Skeletal muscle satellite cell (primary cell): Measurements from ENCODE around the gene C20orf144.

Experiments used
- H3K27me3 ChIP-seq: 2 replicates; pipeline ENCODE4 v1.7.0; 2013; ENCODE audit warnings: low read length; ENCODE audit not compliant: control insufficient read depth, insufficient read depth
- H3K36me3 ChIP-seq: 2 replicates; pipeline ENCODE4 v1.7.0; 2013; ENCODE audit warnings: mild to moderate bottlenecking, control low read depth, low read length; ENCODE audit not compliant: insufficient read depth
- H3K4me1 ChIP-seq: 2 replicates; pipeline ENCODE4 v1.7.0; 2013; ENCODE audit warnings: low read length; ENCODE audit not compliant: control insufficient read depth, insufficient read depth
- H3K4me2 ChIP-seq: 2 replicates; pipeline ENCODE4 v1.7.0; 2013; ENCODE audit warnings: mild to moderate bottlenecking, low read length
- H3K4me3 ChIP-seq: 2 replicates; pipeline ENCODE4 v1.7.0; 2013; ENCODE audit warnings: low read length
- H3K9ac ChIP-seq: 2 replicates; pipeline ENCODE4 v1.7.0; 2013; ENCODE audit warnings: mild to moderate bottlenecking, low read depth, low read length, moderate library complexity
- H3K9me3 ChIP-seq: replicated peaks from 2 replicates; pipeline ENCODE4 v1.7.0; 2013; ENCODE audit warnings: mild to moderate bottlenecking, control low read depth, low read length

Gene C20orf144

DNA sequence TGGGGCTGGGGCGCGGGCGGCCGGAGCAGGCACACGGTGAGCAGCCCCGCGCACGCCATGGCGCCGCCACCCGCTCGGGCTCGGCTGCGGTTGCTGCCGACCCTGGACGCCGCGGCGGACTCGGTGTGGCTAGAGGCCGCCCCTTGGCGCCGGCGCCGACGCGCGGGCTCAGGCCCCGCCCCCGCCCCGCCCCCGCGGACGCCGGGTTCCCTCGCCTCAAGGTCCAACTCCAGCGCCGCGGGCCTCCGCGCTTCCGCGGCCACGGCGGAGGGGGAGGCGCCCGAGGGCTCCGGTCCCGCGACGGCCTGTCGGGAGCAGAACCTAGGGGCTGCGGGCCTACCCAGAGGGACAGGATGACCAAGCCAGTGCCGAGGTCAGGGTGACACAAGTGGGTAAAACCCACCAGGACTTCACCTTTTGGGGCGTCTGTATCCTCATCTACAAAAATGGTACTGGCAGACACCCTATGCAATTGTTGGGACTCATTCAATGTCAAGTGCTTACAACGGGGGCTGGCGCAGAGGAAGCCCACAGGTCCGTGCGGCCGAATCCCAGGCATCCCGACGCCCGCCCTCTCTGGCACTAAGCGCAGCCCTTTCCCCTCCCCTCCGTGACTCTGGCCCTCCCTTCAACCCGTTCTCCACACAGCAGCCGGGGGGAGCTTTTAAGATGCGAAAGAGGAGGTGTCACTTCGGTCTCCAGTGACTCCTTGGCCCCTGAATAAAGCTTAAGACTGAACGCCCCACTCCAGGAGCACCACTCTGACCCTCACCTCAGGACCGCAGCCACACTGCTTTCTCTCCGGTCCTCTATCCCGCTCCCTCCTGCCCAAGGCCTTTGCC lies 12.4 kb downstream of the C20orf144 start, which contains the start of gene NECAB3:
Gene NECAB3 (minus strand): TSS at position 135 of the 842 bp plus-strand sequence. CDS start 76 bp downstream, at position 59.
- peaks cover 8% of the 10 kb centered on the region for H3K36me3 ChIP-seq
- peak within 1 kb of the TSS; percentile 69 for H3K4me3 ChIP-seq
- no peaks in the 10 kb centered on the region for H3K9me3 ChIP-seq
- H3K4me2 ChIP-seq = peak within 1 kb of the TSS; percentile 89
- H3K4me1 ChIP-seq = peaks cover 33% of the 10 kb centered on the region
- H3K9ac ChIP-seq = peak within 1 kb of the TSS; percentile 69
- no peaks in the 10 kb centered on the region for H3K27me3 ChIP-seq

DNA sequence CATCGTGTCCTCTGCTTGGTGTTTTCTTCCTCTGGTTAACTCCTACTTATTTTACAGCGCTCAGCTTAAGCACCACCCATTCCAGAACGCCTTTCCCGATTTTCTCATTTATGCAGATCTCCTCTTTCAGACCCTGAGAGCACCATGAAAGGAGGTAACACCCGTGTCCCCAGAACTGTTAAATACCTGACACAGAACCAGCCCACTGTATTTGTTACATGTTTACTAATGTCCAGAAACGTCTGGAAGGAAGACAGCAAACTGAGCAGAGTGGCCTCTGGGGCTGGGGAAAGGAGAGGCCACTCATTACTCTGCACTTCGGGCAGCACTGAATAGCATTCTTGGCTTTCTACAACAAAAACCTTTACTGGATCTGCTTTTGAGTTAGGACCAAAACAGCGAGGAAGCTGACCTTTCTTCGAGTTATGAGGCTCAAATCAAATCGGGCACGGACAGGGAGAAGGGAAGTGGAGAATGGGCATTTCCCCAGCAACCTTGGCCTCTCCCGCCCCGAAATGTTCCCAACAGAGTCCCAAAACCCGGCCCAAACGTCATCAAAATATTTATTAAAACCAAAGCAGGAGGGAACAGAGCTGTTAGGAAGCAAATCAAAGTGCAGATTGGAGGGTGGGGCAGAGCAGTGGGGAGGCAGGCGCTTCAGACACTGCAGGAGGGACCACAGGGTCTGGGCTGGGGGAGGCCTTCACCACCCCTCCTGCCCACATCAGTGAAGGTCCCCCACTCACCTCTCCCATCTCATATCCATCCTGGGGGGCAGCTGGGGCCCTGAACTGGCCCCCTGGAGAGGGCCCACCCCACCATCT lies 13.2 kb downstream of the C20orf144 start:
- H3K4me2 ChIP-seq = peak overlapping the region; percentile 89
- H3K36me3 ChIP-seq = peaks cover 5% of the 10 kb centered on the region
- H3K27me3 ChIP-seq = no peaks in the 10 kb centered on the region
- H3K4me3 ChIP-seq = peak overlapping the region; percentile 69
- no peaks in the 10 kb centered on the region for H3K9me3 ChIP-seq
- peaks cover 33% of the 10 kb centered on the region for H3K4me1 ChIP-seq
- peak overlapping the region; percentile 69 for H3K9ac ChIP-seq

DNA sequence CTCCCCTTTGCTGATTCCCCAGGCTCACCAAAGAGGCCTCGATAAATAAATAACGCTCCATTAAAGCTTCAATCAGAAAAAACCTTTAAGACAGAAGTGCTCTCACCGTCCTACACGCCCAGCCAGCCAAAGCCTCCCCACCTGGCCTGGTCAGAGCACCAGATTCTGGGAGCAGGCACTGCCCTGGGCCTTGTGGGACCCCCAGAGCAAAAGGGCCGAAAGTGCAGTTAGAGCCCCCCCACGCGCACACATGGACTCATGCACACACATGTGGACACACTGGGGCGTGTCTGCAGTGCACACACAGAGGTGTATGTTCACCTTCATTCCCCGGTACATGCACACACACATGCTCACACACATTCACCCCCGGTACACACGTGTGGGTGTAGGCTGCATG lies 14.0 kb downstream of the C20orf144 start:
- Histone ChIP-seq H3K27me3 (no peaks in the 10 kb centered on the region), H3K4me3 (no peak overlapping the region), H3K4me2 (no peak overlapping the region)

DNA sequence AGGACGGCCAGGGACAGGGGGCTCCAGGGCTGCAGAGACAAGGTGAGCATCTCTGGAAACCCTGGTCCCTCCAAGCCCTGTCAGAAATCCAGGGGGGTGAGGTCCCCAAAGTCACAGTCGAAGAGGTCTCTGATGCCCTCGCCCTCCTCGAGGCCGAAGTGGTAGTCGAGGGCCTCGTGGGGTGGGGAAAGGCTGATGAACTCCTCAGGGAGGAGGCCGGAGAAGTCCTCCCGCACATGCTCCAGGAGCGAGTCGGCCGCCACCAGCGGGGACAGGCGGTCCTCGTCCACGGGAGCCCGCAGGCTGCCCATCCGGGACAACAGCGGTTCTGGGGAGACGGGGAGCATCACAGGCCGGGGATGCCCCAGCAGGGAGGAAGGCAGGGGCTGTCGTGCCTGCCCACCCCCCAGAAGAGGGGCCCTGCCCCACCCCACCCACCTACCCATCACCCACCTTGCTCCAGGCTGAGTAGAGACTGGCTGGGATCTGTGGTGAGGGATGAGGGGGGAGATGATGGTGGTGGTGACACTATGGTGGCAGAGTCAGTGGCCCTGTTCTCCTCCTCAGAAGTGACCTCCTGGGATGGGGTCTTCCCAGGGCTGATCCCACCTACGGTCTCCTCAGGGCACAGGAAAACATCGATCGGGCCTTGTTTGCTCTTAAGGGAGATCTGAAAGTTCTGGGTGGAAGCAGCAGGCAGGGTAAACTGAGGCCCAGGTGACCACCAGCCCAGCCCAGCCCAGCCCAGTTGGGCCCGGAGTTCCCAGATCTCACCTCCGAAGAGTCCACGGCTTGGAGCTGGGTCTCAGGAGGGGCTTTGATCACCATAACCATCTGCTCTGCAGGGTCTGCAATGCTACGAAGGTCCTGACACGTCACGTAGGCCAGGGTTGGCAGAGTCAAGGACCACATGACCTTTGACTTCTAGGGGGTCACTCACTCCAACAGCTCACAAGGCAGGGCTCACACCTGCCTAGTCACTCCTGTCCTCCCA lies 14.8 kb downstream of the C20orf144 start:
- H3K4me3 ChIP-seq = no peak overlapping the region
- no peaks in the 10 kb centered on the region for H3K27me3 ChIP-seq
- H3K36me3 ChIP-seq = peaks cover 5% of the 10 kb centered on the region
- H3K9me3 ChIP-seq = no peaks in the 10 kb centered on the region
- peaks cover 39% of the 10 kb centered on the region for H3K4me1 ChIP-seq
- no peak overlapping the region for H3K9ac ChIP-seq
- H3K4me2 ChIP-seq = no peak overlapping the region

More for the DNA sequence above, 14.0 kb downstream of the C20orf144 start:
- Histone ChIP-seq H3K4me1 (peaks cover 39% of the 10 kb centered on the region), H3K9ac (no peak overlapping the region), H3K36me3 (peaks cover 5% of the 10 kb centered on the region), H3K9me3 (no peaks in the 10 kb centered on the region)

DNA sequence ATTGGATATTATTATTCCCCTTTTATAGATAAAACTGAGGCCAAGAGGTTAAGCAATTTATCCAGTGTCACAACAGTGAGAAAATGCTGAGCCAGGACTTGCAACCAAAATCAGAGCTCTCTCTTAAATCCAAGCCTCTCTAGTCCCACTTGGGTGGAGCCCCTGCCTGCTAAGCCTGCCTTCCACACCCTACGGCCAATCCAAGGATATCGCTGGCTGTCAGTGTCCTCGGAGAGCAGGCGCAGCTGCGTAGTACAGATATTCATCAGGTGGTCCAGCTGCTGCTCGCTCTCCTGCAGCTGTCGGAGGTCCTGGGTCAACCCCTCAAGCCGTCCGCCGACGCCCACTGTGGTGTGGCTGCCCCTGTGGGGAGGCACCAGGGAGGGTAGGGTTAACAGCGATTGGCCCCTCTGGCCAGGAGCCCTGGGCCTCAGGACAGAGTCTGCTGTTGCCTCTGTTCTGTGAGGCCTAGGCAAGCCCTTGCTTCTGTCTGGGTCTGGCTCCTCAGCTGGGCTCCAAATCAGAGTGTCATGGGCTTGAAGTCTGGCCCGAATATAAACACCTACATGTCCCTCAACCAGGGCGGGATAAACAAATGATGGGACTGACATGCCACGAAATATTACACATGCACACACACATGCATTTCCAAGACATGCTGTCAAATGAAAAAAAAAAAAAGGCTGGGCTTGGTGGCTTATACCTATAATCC lies 16.0 kb downstream of the C20orf144 start:
- no peak overlapping the region for H3K9ac ChIP-seq
- no peaks in the 10 kb centered on the region for H3K27me3 ChIP-seq
- H3K4me1 ChIP-seq = peaks cover 30% of the 10 kb centered on the region

DNA sequence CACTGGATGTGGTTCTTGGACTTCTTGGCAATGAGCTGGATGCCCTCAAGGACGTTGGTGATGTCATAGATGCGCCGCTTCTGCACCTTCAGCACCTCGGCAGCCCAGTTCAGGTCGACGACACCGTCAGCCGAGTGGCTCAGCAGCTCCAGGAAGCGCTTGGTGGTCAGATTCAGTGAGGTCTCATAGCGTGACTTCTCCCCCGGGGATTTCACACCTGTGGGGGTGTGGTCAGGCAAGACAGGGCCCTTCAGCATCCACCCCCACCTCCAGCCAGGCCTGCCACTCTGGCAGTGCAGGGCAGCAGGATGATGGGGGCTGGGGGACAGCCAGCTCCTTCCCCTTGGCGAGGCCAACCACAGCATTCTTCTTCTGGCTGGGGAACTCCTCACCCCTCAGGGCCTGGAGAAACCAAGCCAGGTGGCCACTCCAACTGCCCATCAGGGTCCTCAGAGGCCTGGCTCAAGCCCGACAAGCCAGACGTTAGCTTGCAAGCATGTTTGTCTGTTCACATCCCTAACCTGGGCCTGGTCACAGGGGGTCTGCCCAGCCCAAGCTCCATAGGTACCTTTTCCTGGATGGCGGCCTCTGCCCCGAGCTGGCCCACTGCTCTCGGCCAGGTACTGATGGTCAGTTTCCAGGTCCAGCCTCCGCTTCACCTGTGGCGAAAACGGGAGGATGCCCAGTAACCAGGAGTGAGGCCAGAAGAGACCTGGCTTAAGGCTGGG lies 17.8 kb downstream of the C20orf144 start:
- H3K9ac ChIP-seq = no peak overlapping the region
- no peaks in the 10 kb centered on the region for H3K27me3 ChIP-seq
- peaks cover 5% of the 10 kb centered on the region for H3K36me3 ChIP-seq
- no peak overlapping the region for H3K4me2 ChIP-seq
- H3K4me3 ChIP-seq = no peak overlapping the region
- peaks cover 23% of the 10 kb centered on the region for H3K4me1 ChIP-seq
- H3K9me3 ChIP-seq = no peaks in the 10 kb centered on the region

More for the DNA sequence above, 16.0 kb downstream of the C20orf144 start:
- Histone ChIP-seq H3K9me3 (no peaks in the 10 kb centered on the region), H3K4me2 (no peak overlapping the region), H3K36me3 (peaks cover 5% of the 10 kb centered on the region), H3K4me3 (no peak overlapping the region)

- Histone ChIP-seq H3K4me2 (no peak overlapping the region), H3K4me1 (peaks cover 23% of the 10 kb centered on the region), H3K27me3 (no peaks in the 10 kb centered on the region)
Observed at GRCh38 chr20:33680686-33681085, 18.6 kb downstream of the C20orf144 start.

DNA sequence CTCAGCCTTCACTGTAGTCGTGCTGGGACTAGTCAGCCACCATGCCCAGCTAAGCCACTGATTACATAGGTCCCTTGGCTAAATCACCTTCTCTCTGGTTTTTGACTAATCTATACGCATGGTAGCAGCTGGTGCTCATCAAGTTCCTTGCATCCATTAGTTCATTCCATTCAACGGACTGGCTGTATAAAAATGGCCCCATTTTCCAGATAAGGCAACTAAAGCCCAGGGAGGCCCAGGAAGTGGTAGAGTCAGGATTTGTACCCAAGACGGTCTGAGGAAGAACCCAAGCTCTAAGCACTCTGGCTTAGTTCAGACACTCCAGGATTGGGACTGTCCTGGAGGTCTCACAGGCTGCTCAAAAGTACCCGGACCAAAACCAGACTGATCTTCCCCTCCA lies 19.2 kb downstream of the C20orf144 start:
- Histone ChIP-seq H3K9me3 (no peaks in the 10 kb centered on the region), H3K4me3 (no peak overlapping the region), H3K4me2 (no peak overlapping the region), H3K36me3 (peaks cover 5% of the 10 kb centered on the region), H3K4me1 (peaks cover 20% of the 10 kb centered on the region), H3K27me3 (no peaks in the 10 kb centered on the region), H3K9ac (no peak overlapping the region)

More at GRCh38 chr20:33680686-33681085, 18.6 kb downstream of the C20orf144 start:
- H3K9me3 ChIP-seq = no peaks in the 10 kb centered on the region
- no peak overlapping the region for H3K9ac ChIP-seq
- H3K4me3 ChIP-seq = no peak overlapping the region
- peaks cover 5% of the 10 kb centered on the region for H3K36me3 ChIP-seq

- H3K27me3 ChIP-seq = no peaks in the 10 kb centered on the region
- H3K4me3 ChIP-seq = no peak overlapping the region
- H3K9ac ChIP-seq = no peak overlapping the region
- peaks cover 5% of the 10 kb centered on the region for H3K36me3 ChIP-seq
- no peak overlapping the region for H3K4me2 ChIP-seq
- peaks cover 24% of the 10 kb centered on the region for H3K4me1 ChIP-seq
- no peaks in the 10 kb centered on the region for H3K9me3 ChIP-seq
Observed at GRCh38 chr20:33681728-33682353, 19.7 kb downstream of the C20orf144 start.
